Ovary (tissue), 9 donors: ENCODE measurements around the gene TSPEAR. TPM values are rescaled to one million over a fixed set of nuclear protein-coding genes. Genes with fewer than 3 reads are reported as not detected.

Source experiments
- DNase-seq, 5 donors: peaks; one replicate each; pipeline ENCODE4 v3.0.0-alpha.2; 2019 to 2020
- H3K27ac ChIP-seq, 2 donors: fragments of 200-600 bp; one replicate each; pipeline versions ENCODE4 v1.5.1 to v1.8.0; 2019 to 2022
- H3K27me3 ChIP-seq: fragments of 200-600 bp; one replicate; pipeline ENCODE4 v1.8.0; 2022
- H3K36me3 ChIP-seq: fragments of 200-600 bp; sonication (generic); one replicate; pipeline ENCODE4 v1.5.1; 2019
- H3K4me1 ChIP-seq: one replicate; pipeline ENCODE4 v1.8.1; 2013; ENCODE audit warnings: mild to moderate bottlenecking, moderate library complexity; ENCODE audit not compliant: insufficient read depth
- H3K4me3 ChIP-seq: fragments of 200-600 bp; sonication (generic); one replicate; pipeline ENCODE4 v1.5.1; 2017
- H3K9me3 ChIP-seq, 2 donors: fragments of 200-600 bp in 1 of 2; sonication (generic) in 1 of 2; one replicate each; pipeline versions ENCODE4 v1.5.1 to v1.8.1; 2013 to 2019; ENCODE audit warnings: mild to moderate bottlenecking in 1 of 2, moderate library complexity in 1 of 2
- CTCF ChIP-seq, 3 donors: fragments of 450-650 bp in 2 of 3; fragments of 200-600 bp in 1 of 3; IDR thresholded peaks; one replicate each; pipeline versions ENCODE4 v1.5.1 to v1.8.0; 2016 to 2022; ENCODE audit warnings: antibody characterized with exemption in 3 of 3, mild to moderate bottlenecking in 1 of 3
- EP300 ChIP-seq: sonication (generic); formaldehyde crosslinking; IDR thresholded peaks from one replicate; pipeline ENCODE4 v1.6.1; 2017; ENCODE audit warnings: antibody characterized with exemption
- POLR2A ChIP-seq: fragments of 450-650 bp; IDR thresholded peaks from one replicate; pipeline ENCODE4 v1.6.1; 2017; ENCODE audit warnings: antibody characterized with exemption, mild to moderate bottlenecking, moderate library complexity
- WGBS, 3 donors: extraction: QIAGEN DNeasy Blood & Tissue Kit in 1 of 3; methylation state at CpG; one replicate each; pipeline versions ENCODE4 v1.1.5 to v1.1.7; 2013 to 2017; 5-methylcytosine and 5-hydroxymethylcytosine counted together
- intact Hi-C, 4 donors: fragments of 100-400 bp; cut with DNase I; formaldehyde crosslinking; loops; one replicate each; pipeline versions ENCODE4 v1.11.0 to v1.15.1; 2022 to 2023
- polyA plus RNA-seq, 2 donors: library from polyadenylated mRNA; stranded (reverse); fragments of 200-250 nt in 1 of 2; fragments of 350-450 nt in 1 of 2; fragmentation: Illumina TruSeq in 1 of 2; extraction: RNeasy Lipid Tissue Mini Kit (QIAGEN cat#74804) in 1 of 2; gene quantifications; one replicate each; pipeline ENCODE4 v1.2.3, GENCODE V29; 2013 to 2014
- total RNA-seq, 7 donors: library from RNA; depleted of rRNA in 2 of 7; stranded (reverse); fragments of >200 nt in 2 of 7; fragmentation: NEBNext Ultra II Directional in 3 of 7; extraction: Animal tissue kit (Norgen Biotek cat#: 25700) in 3 of 7; gene quantifications; one replicate each; pipeline versions ENCODE4 v1.1.0 to v1.2.4, GENCODE V29; 2016 to 2023
- donor health status: DM: no; HTN: no; CAD: no; lungs with moderate emphysema.
- donor health status: DM: no; HTN: no; CAD: no.
- donor health status: Bipolar disorder and iron deficiency.
- donor health status: DM: yes; HTN: yes; CAD: no.
- donor health status: DM: no; HTN: no; CAD: no.
- donor health status: DM: yes; HTN: yes; CAD: no.

Gene TSPEAR
- total and polyA plus RNA-seq, 9 donors, result 0.07 to 0.27 (median 0.11) TPM; not detected in 4

- 82 to 88% (median 84%) methylated on average over 21 of the region's 21 CpGs for WGBS, 3 donors
- DNase-seq, result no peak
- Histone ChIP-seq H3K27me3 (no peaks in the 10 kb centered on the region), H3K4me3 (no peak overlapping the region), H3K9me3 (peaks cover 0 to 11% of the 10 kb centered on the region in 2 donors), H3K27ac (no peak overlapping the region), H3K36me3 (no peaks in the 10 kb centered on the region), H3K4me1 (no peaks in the 10 kb centered on the region)
- TF ChIP-seq EP300, result no peak
- no peak for TF ChIP-seq CTCF (IDR thresholded peaks at IDR 0.05)
- no peak for TF ChIP-seq POLR2A
- intact Hi-C loops, result no loop called here
These were observed 22.8 kb upstream of the TSPEAR start for GRCh38 chr21:44734026-44734745.

- TF ChIP-seq CTCF (IDR thresholded peaks at IDR 0.05) (no peak), POLR2A (no peak), EP300 (no peak)
- Histone ChIP-seq H3K27me3 (no peaks in the 10 kb centered on the region), H3K4me1 (no peaks in the 10 kb centered on the region), H3K36me3 (no peaks in the 10 kb centered on the region), H3K9me3 (peaks cover 0 to 11% of the 10 kb centered on the region in 2 donors), H3K27ac (no peak overlapping the region), H3K4me3 (no peak overlapping the region)
- intact Hi-C loops, result no loop called here
- DNase-seq, result no peak
- WGBS, 3 donors, result 79 to 90% (median 82%) methylated on average over 11 of the region's 11 CpGs
These were observed 21.6 kb upstream of the TSPEAR start for GRCh38 chr21:44732956-44733355.

- 92 to 93% (median 93%) methylated on average over 10 of the region's 10 CpGs for WGBS, 3 donors
- Histone ChIP-seq H3K27me3 (no peaks in the 10 kb centered on the region), H3K9me3 (peaks cover 0 to 8% of the 10 kb centered on the region in 2 donors), H3K36me3 (no peaks in the 10 kb centered on the region), H3K4me1 (no peaks in the 10 kb centered on the region), H3K4me3 (no peak overlapping the region), H3K27ac (no peak overlapping the region)
- no peak for DNase-seq
- intact Hi-C loops, result no loop called here
- no peak for TF ChIP-seq EP300
- no peak for TF ChIP-seq CTCF (IDR thresholded peaks at IDR 0.05)
- TF ChIP-seq POLR2A, result no peak
These were observed 20.9 kb upstream of the TSPEAR start for GRCh38 chr21:44732263-44732662.

- no peak for DNase-seq
- WGBS, 3 donors, result 63 to 73% (median 69%) methylated on average over 9 of the region's 9 CpGs
- Histone ChIP-seq H3K4me1 (no peaks in the 10 kb centered on the region), H3K27me3 (no peaks in the 10 kb centered on the region), H3K27ac (no peak overlapping the region), H3K9me3 (no peaks in the 10 kb centered on the region), H3K4me3 (no peak overlapping the region), H3K36me3 (no peaks in the 10 kb centered on the region)
- intact Hi-C loops, result no loop called here
- TF ChIP-seq EP300 (no peak), CTCF (IDR thresholded peaks at IDR 0.05) (no peak), POLR2A (no peak)
These were observed 19.7 kb upstream of the TSPEAR start for GRCh38 chr21:44730951-44731579.
